ENCODE results near the gene DGKB. TPM values are rescaled to one million over a fixed set of nuclear protein-coding genes. Genes with fewer than 3 reads are reported as not detected.

DGKB gene
- total RNA-seq, 1 experiment from 2014 or later: not detected

DNA sequence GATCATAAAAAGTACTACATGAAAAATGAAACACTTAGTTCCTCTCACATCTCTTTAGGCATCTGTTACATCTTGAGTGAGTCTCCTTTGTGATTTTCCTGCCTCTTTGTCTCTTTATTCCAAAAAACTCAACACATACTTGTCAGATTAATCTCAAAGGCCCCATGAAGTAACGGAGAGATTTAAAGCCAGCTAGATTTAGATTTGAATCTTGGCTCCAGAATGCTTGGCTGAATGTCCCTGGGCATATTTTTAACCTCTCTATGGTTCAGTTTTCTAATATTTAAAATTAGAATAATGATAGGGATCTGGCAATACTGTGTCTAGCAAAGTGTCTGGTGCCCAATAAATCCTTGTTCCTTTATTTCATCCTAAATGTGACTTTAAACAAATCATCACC lies 140.0 kb downstream of the DGKB start:
- H3K36me3 ChIP-seq (ENCODE audit: insufficient read depth, low read length, poor library complexity, severe bottlenecking): no peaks in the 10 kb centered on the region
- H3K27ac ChIP-seq (ENCODE audit: low read depth, low read length, poor library complexity, severe bottlenecking): no peak overlapping the region
- no peaks in the 10 kb centered on the region for H3K9me3 ChIP-seq (ENCODE audit: low read depth, low read length, poor library complexity, severe bottlenecking)
- H3K4me3 ChIP-seq (ENCODE audit: low read depth, low read length, poor library complexity, severe bottlenecking): no peak overlapping the region
- no TSS peak for BruUV-seq (replicated peaks)
- ChIA-PET CTCF (no interaction called here), POLR2A (ENCODE audit: low non-redundant PET) (no interaction called here)
- H3K4me1 ChIP-seq (ENCODE audit: insufficient read depth, low read length, poor library complexity, severe bottlenecking): no peaks in the 10 kb centered on the region
- TF ChIP-seq, protein P1, sequence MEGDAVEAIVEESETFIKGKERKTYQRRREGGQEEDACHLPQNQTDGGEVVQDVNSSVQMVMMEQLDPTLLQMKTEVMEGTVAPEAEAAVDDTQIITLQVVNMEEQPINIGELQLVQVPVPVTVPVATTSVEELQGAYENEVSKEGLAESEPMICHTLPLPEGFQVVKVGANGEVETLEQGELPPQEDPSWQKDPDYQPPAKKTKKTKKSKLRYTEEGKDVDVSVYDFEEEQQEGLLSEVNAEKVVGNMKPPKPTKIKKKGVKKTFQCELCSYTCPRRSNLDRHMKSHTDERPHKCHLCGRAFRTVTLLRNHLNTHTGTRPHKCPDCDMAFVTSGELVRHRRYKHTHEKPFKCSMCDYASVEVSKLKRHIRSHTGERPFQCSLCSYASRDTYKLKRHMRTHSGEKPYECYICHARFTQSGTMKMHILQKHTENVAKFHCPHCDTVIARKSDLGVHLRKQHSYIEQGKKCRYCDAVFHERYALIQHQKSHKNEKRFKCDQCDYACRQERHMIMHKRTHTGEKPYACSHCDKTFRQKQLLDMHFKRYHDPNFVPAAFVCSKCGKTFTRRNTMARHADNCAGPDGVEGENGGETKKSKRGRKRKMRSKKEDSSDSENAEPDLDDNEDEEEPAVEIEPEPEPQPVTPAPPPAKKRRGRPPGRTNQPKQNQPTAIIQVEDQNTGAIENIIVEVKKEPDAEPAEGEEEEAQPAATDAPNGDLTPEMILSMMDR (conservative IDR thresholded peaks at IDR 0.05; ENCODE audit: low read depth, low read length): no peak
- TF ChIP-seq EZH2 (IDR thresholded peaks at IDR 0.05; ENCODE audit: borderline replicate concordance, low read depth, low read length, poor library complexity, severe bottlenecking): no peak
- DNase-seq (ENCODE audit: low spot score): no peak
- no peaks in the 10 kb centered on the region for H3K27me3 ChIP-seq (replicated peaks; ENCODE audit: insufficient read depth, low read depth, low read length, poor library complexity)
- intact Hi-C loops (cut with micrococcal nuclease; ENCODE audit: unreplicated experiment): no loop called here

DNA sequence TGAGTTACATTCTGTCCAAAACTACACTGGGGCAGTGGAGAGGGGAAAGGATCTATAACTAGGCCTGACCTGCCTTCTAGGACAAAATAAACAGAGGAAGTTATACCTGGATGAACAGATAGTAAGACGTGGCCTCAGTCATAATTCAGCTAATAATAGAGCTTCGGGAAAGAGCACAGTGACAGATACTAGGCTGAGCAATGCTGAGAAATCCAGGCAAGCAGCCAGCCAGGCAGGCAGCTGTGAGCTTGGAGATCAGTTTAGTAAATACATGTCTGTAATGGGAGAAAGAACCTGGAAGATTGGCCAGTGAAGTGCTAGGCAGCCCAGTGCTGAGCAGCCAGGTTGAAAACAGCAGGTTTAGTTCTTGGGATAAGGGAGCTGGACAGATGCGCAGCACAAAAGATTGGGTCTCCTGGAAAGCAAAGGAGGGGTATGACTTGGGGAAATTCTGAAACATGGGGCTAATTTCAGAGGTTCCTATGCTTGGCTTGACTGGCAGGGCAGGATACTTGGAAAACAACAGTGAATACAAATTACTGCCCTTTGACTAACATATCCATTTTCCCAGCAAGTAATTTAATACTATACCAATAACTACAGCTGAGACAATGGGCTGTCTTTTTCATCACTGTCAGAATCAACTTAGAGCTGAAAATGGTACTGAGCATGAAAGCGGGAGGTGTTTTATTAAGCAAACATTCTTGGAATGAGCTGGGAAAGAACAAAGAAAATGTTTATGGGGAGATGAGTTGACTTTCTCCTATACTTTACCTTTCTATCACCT lies 140.8 kb downstream of the DGKB start:
- Histone ChIP-seq H3K9me3 (ENCODE audit: low read depth, low read length, poor library complexity, severe bottlenecking) (no peaks in the 10 kb centered on the region), H3K27ac (ENCODE audit: low read depth, low read length, poor library complexity, severe bottlenecking) (no peak overlapping the region), H3K36me3 (ENCODE audit: insufficient read depth, low read length, poor library complexity, severe bottlenecking) (no peaks in the 10 kb centered on the region), H3K4me3 (ENCODE audit: low read depth, low read length, poor library complexity, severe bottlenecking) (no peak overlapping the region), H3K27me3 (replicated peaks; ENCODE audit: insufficient read depth, low read depth, low read length, poor library complexity) (no peaks in the 10 kb centered on the region), H3K4me1 (ENCODE audit: insufficient read depth, low read length, poor library complexity, severe bottlenecking) (no peaks in the 10 kb centered on the region)
- CTCF ChIA-PET: no interaction called here
- intact Hi-C loops (cut with micrococcal nuclease; ENCODE audit: unreplicated experiment): no loop called here
- POLR2A ChIA-PET (ENCODE audit: low non-redundant PET): no interaction called here
- peak; percentile 15 for DNase-seq (ENCODE audit: low spot score)
- no TSS peak for BruUV-seq (replicated peaks)
- TF ChIP-seq, protein P1 (conservative IDR thresholded peaks at IDR 0.05; ENCODE audit: low read depth, low read length): no peak
- no peak for TF ChIP-seq EZH2 (IDR thresholded peaks at IDR 0.05; ENCODE audit: borderline replicate concordance, low read depth, low read length, poor library complexity, severe bottlenecking)

DNA sequence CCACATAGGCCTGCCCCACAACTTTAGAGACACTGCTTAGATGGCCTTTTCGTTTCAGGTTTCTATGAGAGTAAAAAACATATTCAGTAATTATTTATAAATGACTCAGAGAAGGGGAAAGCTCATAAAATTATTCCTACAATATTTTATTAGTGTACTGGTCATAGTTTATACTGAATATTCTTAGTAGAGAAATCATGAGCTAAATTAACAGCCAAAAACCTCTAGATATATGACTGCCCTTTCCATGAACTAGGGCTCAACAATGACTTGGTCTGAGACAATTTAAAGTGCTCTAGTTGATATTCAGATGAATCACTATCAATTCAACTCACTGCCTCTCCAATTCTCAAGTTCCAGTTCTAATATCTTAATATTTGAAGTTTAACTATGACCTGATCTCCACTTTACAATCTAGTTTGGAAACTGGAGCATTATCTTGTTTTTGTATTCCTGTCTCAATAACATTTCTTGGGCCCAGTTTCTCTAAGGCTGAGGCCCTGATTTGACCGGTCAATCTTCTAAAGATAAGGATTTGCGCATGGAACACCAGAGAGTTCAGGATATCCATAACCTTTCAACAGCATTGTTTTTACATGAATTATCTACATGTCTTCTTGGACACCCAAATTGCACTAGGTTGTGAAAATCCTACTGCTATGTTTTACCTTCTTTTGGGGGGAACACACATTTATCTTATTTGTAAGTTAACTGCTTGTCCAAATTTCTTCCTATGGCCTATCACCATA lies 141.6 kb downstream of the DGKB start:
- intact Hi-C loops (cut with micrococcal nuclease; ENCODE audit: unreplicated experiment): no loop called here
- no peaks in the 10 kb centered on the region for H3K27me3 ChIP-seq (replicated peaks; ENCODE audit: insufficient read depth, low read depth, low read length, poor library complexity)
- H3K36me3 ChIP-seq (ENCODE audit: insufficient read depth, low read length, poor library complexity, severe bottlenecking): no peaks in the 10 kb centered on the region
- no peak for TF ChIP-seq EZH2 (IDR thresholded peaks at IDR 0.05; ENCODE audit: borderline replicate concordance, low read depth, low read length, poor library complexity, severe bottlenecking)
- TF ChIP-seq, protein P1 (conservative IDR thresholded peaks at IDR 0.05; ENCODE audit: low read depth, low read length): no peak
- H3K4me1 ChIP-seq (ENCODE audit: insufficient read depth, low read length, poor library complexity, severe bottlenecking): no peaks in the 10 kb centered on the region
- no peak for DNase-seq (ENCODE audit: low spot score)
- no peak overlapping the region for H3K4me3 ChIP-seq (ENCODE audit: low read depth, low read length, poor library complexity, severe bottlenecking)
- ChIA-PET POLR2A (ENCODE audit: low non-redundant PET) (no interaction called here), CTCF (no interaction called here)
- no TSS peak for BruUV-seq (replicated peaks)
- H3K27ac ChIP-seq (ENCODE audit: low read depth, low read length, poor library complexity, severe bottlenecking): no peak overlapping the region
- H3K9me3 ChIP-seq (ENCODE audit: low read depth, low read length, poor library complexity, severe bottlenecking): no peaks in the 10 kb centered on the region
